Natural killer cell (primary cell): ENCODE measurements around the gene PER2. TPM values are rescaled to one million over a fixed set of nuclear protein-coding genes. Genes with fewer than 3 reads are reported as not detected.

Experiments
- ATAC-seq, 3 donors: fragments of 150-1000 bp in 2 of 3; fragments of 200-7000 bp in 1 of 3; cut with Tn5 transposase; 1 replicate in 1 of 3; 2 replicates in 2 of 3; pipeline ENCODE4 v1.10.0; 2021; ENCODE audit warnings: mild to moderate bottlenecking in 2 of 3, moderate library complexity in 2 of 3
- DNase-seq, 2 donors: peaks; one replicate each; pipeline versions ENCODE4 v3.0.0 to v3.0.0-alpha.2; 2013 to 2021; ENCODE audit warnings: mixed read lengths in 1 of 2
- H3K27ac ChIP-seq: one replicate; pipeline ENCODE4 v1.5.1; 2013; ENCODE audit warnings: mild to moderate bottlenecking, low read length
- H3K27me3 ChIP-seq: one replicate; pipeline ENCODE4 v1.6.1; 2013; ENCODE audit warnings: low read length; ENCODE audit not compliant: control insufficient read depth, insufficient read depth
- H3K36me3 ChIP-seq: one replicate; pipeline ENCODE4 v1.6.1; 2013; ENCODE audit warnings: low read length; ENCODE audit not compliant: control insufficient read depth, insufficient read depth
- H3K4me1 ChIP-seq: one replicate; pipeline ENCODE4 v1.6.1; 2013; ENCODE audit warnings: low read length; ENCODE audit not compliant: control insufficient read depth, insufficient read depth
- H3K4me3 ChIP-seq: one replicate; pipeline ENCODE4 v1.5.1; 2013; ENCODE audit warnings: low read length
- H3K9me3 ChIP-seq: one replicate; pipeline ENCODE4 v1.6.1; 2013; ENCODE audit warnings: low read length; ENCODE audit not compliant: control insufficient read depth, insufficient read depth
- H3K27ac Mint-ChIP-seq, 2 donors: one replicate each; pipeline ENCODE4 v1.8.0; 2022; ENCODE audit warnings: mild to moderate bottlenecking in 2 of 2, mixed read lengths in 2 of 2, moderate library complexity in 1 of 2
- H3K27me3 Mint-ChIP-seq, 2 donors: one replicate each; pipeline ENCODE4 v1.8.0; 2022; ENCODE audit warnings: low read depth in 2 of 2, mixed read lengths in 2 of 2
- H3K36me3 Mint-ChIP-seq: one replicate; pipeline ENCODE4 v1.8.0; 2022; ENCODE audit warnings: mixed read lengths
- H3K4me1 Mint-ChIP-seq, 2 donors: one replicate each; pipeline ENCODE4 v1.8.0; 2022; ENCODE audit warnings: mixed read lengths in 2 of 2
- H3K4me3 Mint-ChIP-seq: one replicate; pipeline ENCODE4 v1.8.0; 2022; ENCODE audit warnings: mild to moderate bottlenecking, moderate library complexity, mixed read lengths
- H3K9me3 Mint-ChIP-seq, 2 donors: one replicate each; pipeline ENCODE4 v1.8.0; 2022; ENCODE audit warnings: mixed read lengths in 2 of 2
- WGBS: methylation state at CpG from one replicate; pipeline ENCODE4 v1.1.7; 2013; ENCODE audit warnings: missing lambda C conversion rate; ENCODE audit not compliant: insufficient coverage; 5-methylcytosine and 5-hydroxymethylcytosine counted together
- intact Hi-C: fragments of 100-400 bp; cut with micrococcal nuclease; formaldehyde crosslinking; loops from one replicate; pipeline ENCODE4 v1.14.2; 2022
- total RNA-seq, 4 donors: library from RNA; stranded (reverse); fragments of 120-200 nt in 1 of 4; gene quantifications; one replicate each; pipeline versions ENCODE4 v1.2.3 to v1.2.4, GENCODE V29; 2013 to 2022
- TF ChIP-seq, protein P1 (sequence below): fragments of 200-600 bp; IDR thresholded peaks from one replicate; pipeline ENCODE4 v1.8.0; 2022; ENCODE audit warnings: antibody characterized with exemption

Gene PER2
- total RNA-seq, 3 donors from 2014 or later (not counting 1 experiment from before 2014, with no cell fraction given): 26.3 to 32.9 (median 32.6) TPM

DNA sequence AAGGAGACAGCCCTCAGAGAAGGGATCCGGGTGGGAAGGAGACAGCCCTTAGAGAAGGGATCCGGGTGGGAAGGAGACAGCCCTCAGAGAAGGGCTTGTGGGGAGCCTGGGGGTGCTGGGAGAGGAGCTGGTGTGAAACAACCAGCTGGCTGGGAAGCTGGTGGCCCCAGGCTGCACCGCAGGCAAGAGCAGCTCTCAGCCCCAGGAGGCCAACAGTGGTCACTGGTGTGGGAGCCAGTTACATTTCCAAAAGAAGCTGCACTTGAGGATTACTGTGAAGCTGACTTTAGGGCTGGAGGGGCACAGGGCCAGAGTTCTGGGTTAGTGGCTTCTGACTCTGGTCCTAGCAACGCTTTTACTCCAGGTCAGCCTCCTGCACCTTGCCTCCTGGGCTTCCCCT, 51.8 kb downstream of the PER2 start:
- intact Hi-C loops: no loop called here
- peaks cover 20% of the 10 kb centered on the region for H3K27me3 ChIP-seq
- 84% methylated on average over 4 of the region's 4 CpGs for WGBS
- H3K4me3 ChIP-seq: no peak overlapping the region
- H3K4me1 Mint-ChIP-seq: peaks cover 9 to 22% of the 10 kb centered on the region in 2 donors
- ATAC-seq: no peak
- peaks cover 0 to 18% of the 10 kb centered on the region in 2 donors for H3K27me3 Mint-ChIP-seq
- no peak overlapping the region for H3K27ac Mint-ChIP-seq
- no peak for DNase-seq
- peaks cover 30% of the 10 kb centered on the region for H3K4me1 ChIP-seq
- H3K9me3 ChIP-seq: peaks cover 4% of the 10 kb centered on the region
- no peaks in the 10 kb centered on the region for H3K9me3 Mint-ChIP-seq
- H3K36me3 Mint-ChIP-seq: no peaks in the 10 kb centered on the region
- TF ChIP-seq, protein P1, sequence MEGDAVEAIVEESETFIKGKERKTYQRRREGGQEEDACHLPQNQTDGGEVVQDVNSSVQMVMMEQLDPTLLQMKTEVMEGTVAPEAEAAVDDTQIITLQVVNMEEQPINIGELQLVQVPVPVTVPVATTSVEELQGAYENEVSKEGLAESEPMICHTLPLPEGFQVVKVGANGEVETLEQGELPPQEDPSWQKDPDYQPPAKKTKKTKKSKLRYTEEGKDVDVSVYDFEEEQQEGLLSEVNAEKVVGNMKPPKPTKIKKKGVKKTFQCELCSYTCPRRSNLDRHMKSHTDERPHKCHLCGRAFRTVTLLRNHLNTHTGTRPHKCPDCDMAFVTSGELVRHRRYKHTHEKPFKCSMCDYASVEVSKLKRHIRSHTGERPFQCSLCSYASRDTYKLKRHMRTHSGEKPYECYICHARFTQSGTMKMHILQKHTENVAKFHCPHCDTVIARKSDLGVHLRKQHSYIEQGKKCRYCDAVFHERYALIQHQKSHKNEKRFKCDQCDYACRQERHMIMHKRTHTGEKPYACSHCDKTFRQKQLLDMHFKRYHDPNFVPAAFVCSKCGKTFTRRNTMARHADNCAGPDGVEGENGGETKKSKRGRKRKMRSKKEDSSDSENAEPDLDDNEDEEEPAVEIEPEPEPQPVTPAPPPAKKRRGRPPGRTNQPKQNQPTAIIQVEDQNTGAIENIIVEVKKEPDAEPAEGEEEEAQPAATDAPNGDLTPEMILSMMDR: no peak
- no peak overlapping the region for H3K27ac ChIP-seq
- H3K4me3 Mint-ChIP-seq: no peak overlapping the region
- H3K36me3 ChIP-seq: no peaks in the 10 kb centered on the region

DNA sequence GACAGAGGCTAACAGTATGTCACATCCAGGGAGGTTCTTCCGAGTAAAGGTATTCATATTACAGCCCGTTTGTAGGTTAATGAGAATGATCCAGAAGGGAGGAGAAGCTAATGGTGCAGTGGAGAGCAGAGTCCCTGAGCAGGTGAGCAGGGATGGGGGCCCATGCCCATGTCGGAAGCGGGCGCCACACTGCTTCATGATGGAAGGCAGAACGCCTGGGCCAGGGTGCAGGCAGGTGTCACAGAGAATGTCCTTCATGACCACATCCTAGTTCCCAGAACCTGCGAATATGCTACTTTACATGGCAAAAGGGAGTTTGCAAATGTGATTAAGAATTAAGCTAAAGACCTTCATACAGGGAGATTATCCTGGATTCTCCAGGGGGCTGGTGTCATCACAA, 52.6 kb downstream of the PER2 start:
- H3K36me3 ChIP-seq: no peaks in the 10 kb centered on the region
- Mint-ChIP-seq H3K27me3 (peaks cover 0 to 18% of the 10 kb centered on the region in 2 donors), H3K9me3 (no peaks in the 10 kb centered on the region), H3K27ac (no peak overlapping the region), H3K4me1 (peaks cover 15 to 23% of the 10 kb centered on the region in 2 donors), H3K36me3 (no peaks in the 10 kb centered on the region), H3K4me3 (peak overlapping the region; percentile 40)
- ATAC-seq: no peak
- H3K4me3 ChIP-seq: no peak overlapping the region
- no peak overlapping the region for H3K27ac ChIP-seq
- H3K4me1 ChIP-seq: peaks cover 33% of the 10 kb centered on the region
- TF ChIP-seq, protein P1: no peak
- H3K27me3 ChIP-seq: peaks cover 15% of the 10 kb centered on the region
- intact Hi-C loops: no loop called here
- peaks cover 4% of the 10 kb centered on the region for H3K9me3 ChIP-seq
- DNase-seq: no peak
- 85% methylated on average over 7 of the region's 7 CpGs for WGBS

DNA sequence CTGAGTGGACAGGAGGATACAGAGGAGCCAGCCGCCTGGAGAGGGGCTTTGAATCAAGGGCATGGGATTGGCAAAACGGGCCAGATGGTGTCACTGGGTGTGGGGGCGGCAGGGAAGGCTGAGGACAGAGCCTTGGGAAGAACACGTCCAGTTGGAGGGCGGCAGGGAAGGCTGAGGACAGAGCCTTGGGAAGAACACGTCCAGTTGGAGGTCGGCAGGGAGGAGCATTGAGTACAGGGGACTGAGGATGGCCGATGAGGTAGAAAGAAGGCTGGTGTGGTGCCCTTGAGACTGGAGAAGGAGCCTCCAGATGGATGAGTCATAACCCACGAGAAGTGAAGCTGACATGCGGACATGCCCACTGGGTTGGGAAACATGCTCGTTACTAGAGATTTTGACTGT, 53.1 kb downstream of the PER2 start:
- H3K27ac ChIP-seq: no peak overlapping the region
- H3K4me1 Mint-ChIP-seq: peaks cover 20 to 27% of the 10 kb centered on the region in 2 donors
- no peak overlapping the region for H3K4me3 ChIP-seq
- H3K9me3 Mint-ChIP-seq: no peaks in the 10 kb centered on the region
- H3K36me3 ChIP-seq: no peaks in the 10 kb centered on the region
- H3K36me3 Mint-ChIP-seq: no peaks in the 10 kb centered on the region
- peaks cover 0 to 18% of the 10 kb centered on the region in 2 donors for H3K27me3 Mint-ChIP-seq
- intact Hi-C loops: no loop called here
- TF ChIP-seq, protein P1: no peak
- peaks cover 4% of the 10 kb centered on the region for H3K9me3 ChIP-seq
- peaks cover 15% of the 10 kb centered on the region for H3K27me3 ChIP-seq
- H3K27ac Mint-ChIP-seq: no peak overlapping the region
- H3K4me1 ChIP-seq: peaks cover 30% of the 10 kb centered on the region
- ATAC-seq (no peak), DNase-seq (peak in 1 of 2 donors; percentile 13)
- H3K4me3 Mint-ChIP-seq: peak overlapping the region; percentile 40
- WGBS: 74% methylated on average over 11 of the region's 11 CpGs

DNA sequence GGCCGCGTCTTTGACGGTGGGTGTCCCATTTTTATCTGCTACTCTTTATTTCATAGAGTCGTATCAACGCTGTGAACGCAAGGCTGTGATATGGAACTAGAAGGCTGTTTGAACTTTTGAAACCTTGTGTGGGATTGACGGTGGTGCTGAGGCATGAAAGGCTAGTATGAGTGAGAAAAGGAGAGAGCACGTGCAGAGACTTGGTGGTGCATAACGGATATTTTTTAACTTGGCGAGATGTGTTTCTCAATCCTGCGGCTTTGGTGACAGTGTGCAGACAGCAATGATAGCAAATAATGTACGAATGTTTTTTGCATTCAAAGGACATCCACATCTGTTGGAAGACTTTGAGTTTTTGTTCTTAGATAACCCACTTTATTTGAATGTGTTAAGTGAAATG, 54.8 kb downstream of the PER2 start:
- TF ChIP-seq, protein P1: no peak
- Mint-ChIP-seq H3K27ac (no peak overlapping the region), H3K4me1 (peaks cover 31 to 33% of the 10 kb centered on the region in 2 donors), H3K4me3 (peak overlapping the region; percentile 62), H3K9me3 (no peaks in the 10 kb centered on the region), H3K27me3 (peaks cover 0 to 15% of the 10 kb centered on the region in 2 donors), H3K36me3 (no peaks in the 10 kb centered on the region)
- WGBS: 82% methylated on average over 12 of the region's 12 CpGs
- intact Hi-C loops: no loop called here
- Histone ChIP-seq H3K27ac (no peak overlapping the region), H3K36me3 (no peaks in the 10 kb centered on the region), H3K4me1 (peaks cover 23% of the 10 kb centered on the region), H3K4me3 (no peak overlapping the region), H3K9me3 (peaks cover under 1% of the 10 kb centered on the region), H3K27me3 (peaks cover 9% of the 10 kb centered on the region)
- no peak for DNase-seq
- no peak for ATAC-seq
